ENCODE measurements around the gene TRPC4.

Gene TRPC4

GRCh38 chr13:37651891-37652290 lies 217.7 kb downstream of the TRPC4 start:
- no peak for DNase-seq

DNA sequence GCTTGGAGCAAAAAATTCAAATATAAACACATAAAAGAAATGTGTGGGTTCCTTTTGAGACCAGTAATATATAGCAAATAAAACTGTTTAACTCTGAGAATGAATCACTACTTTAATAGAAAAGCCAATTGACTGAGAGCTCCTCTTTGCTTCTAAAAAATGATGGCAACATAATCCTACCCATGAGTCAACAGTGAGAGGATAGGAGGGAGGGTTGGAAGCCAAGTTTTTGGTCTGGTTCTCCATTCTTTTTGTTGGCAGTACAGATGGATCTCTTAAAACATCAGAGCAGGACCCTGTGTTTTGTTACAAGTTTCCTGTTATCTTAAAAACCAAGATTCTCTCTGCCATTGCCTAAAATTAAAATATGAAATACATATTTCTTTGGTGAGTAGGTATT lies 221.0 kb downstream of the TRPC4 start:
- DNase-seq = no peak

- no peak for DNase-seq
Measured at GRCh38 chr13:37647031-37647650, 222.4 kb downstream of the TRPC4 start.

DNA sequence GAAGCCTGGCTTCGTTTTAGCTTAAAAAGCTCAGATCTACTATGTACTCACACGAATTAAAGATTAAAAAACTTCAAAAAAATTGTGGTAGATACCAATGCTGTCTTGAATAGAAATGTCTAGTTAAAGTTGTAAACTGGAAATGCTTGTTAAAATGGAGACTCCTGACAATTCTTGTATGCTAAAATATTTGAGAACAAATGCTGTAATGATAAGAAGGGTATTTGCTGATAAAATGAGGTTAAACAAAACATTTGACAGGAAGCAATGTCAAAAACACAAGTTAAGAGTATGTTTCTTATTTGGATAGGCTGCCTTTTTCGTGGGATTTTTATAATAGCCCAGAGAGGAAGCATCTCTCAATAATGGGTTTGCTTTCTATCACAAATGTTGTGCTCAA lies 223.0 kb downstream of the TRPC4 start:
- DNase-seq = no peak

DNA sequence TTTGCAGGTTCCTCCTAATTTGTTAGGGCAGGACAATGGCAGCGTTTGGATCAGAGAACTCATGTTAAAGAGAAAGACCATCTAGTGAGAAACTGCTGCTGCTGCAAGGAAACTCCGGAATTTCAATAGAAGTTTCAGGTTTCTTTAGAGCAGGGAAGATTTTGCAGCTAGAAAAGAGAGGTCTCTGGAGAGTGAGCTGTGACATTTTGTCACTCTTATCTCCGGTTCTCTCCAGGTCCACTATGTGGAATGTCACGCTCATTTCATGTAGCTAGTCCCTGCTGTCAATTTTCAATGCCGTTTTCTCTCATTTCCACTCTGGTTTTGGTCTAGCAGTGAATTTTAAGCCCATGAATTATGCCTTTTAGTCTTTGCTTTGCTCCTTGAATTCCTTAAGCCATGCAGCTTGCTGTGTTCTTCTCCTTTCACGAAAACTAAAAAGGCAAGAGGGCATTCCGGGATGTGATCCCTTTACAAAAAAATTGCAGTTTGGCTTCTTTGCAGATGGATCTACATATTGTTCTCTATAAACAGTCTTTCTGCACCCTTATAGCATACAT lies 224.3 kb downstream of the TRPC4 start:
- DNase-seq = no peak

DNA sequence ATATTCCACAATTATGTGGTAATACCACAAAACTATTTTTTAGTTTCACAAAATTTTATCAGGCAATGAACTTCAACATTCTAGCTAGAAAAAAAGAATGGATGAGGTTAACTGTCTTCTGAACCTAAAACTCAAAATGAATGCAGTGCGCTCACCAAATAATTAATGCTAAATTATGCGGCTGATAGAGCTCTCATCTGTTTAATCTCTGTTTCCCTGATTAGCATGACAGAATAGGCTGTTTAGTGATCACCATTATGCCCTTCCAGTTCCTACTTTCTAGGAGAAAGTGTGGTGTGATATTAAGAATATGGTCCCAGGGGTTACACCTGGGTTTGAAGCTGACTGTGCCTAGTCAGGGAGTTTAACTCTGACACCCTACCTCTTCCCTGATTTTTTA lies 228.2 kb downstream of the TRPC4 start:
- no peak for DNase-seq

DNA sequence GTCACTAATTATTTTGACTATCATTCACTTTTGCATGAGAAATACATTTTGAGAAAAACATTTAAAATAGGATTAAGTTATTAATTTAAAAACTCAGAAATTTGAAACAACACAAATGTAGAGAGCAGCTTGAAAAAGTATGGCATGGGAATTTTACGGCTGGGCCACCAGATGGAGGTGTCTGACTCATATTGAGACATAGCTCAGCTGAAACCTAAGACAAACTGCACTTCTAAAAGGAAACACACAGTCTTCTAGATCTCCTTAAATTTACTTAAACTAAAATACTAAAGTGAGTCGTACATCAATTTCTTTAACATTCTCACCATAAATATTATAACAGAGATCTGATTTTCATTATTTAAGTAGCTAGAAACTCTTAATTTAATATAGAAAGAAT lies 229.1 kb downstream of the TRPC4 start:
- no peak for DNase-seq

- no peak for DNase-seq
Measured at GRCh38 chr13:37636701-37637100, 232.9 kb downstream of the TRPC4 start.

GRCh38 chr13:37632294-37632693 lies 237.3 kb downstream of the TRPC4 start:
- DNase-seq = no peak

DNA sequence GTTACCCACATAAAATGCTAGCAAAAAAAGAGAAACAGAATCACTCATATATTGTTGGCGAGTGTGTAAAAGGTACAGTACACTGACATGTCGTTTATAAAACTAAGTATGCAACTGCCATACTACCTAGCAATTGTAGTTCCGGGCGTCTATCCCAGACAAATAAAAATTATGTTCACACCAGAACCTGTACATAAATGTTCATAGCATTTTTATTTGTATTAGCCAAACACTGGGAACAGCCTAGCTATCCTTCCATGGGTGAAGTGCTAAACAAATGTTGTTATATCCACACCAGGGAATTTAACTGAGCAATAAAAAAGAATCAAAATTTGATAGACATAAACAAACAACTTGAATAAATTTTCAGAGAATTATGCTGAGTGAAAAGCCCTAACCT lies 242.1 kb downstream of the TRPC4 start:
- no peak for DNase-seq

- DNase-seq = no peak
Measured at GRCh38 chr13:37621811-37622361, 247.7 kb downstream of the TRPC4 start.

DNA sequence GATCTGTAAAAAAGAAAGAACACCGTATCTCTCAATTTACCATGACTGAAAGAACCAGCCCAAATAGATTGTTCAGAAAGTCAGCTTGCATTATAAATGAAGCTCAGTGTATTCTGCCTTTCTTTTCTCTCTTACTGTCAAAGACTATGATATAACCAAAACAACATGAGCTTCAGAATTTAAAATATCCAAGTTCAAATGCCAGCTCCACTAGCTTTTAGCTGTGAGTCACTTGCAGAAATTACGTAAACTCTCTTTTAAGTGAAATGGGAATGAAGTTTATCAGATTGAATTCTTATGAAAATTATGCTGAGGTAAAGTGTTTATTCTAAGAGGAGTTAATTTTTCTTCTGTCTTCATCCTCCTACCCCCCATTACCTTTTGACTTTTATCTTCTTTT lies 251.0 kb downstream of the TRPC4 start:
- DNase-seq = no peak

DNA sequence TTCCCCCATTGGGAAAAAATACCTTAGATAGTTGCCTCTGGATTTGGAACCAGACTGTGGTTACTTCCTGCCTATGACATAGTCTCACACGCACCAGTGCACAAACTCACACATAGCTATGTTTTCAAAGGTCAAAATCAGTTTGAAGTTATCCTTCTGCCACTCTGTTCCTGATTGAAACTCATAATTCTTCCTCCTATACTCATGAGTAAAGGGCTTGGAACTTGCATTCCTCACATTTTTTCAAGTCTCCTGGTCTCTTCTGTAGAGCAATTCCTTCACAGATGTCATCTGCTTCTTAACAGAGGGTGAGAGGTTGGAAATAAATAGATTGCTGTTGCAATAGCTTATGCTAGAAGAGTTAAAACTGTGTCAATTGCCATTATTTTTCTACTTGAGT lies 252.4 kb downstream of the TRPC4 start:
- DNase-seq = no peak

DNA sequence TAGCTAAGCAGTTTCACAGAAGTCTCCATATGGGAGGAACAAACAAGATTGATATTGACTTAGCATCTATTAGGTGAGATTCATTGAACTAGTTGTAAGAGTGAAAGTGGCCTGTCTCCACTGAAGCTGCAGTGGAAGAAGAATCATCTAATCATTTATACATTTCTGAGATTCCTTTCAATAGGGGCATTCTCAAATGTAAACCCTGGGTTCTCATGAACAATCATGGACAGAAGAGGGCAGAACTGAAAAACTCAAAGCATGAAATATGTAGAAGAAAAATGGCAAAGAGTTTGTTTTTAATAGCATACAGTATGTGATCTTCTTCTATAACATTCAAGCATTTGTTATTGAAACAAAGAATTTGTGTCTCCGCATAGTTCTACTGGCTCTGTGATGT lies 253.4 kb downstream of the TRPC4 start:
- DNase-seq = no peak

GRCh38 chr13:37615276-37615675 lies 254.3 kb downstream of the TRPC4 start:
- DNase-seq = no peak

GRCh38 chr13:37613638-37614037 lies 255.9 kb downstream of the TRPC4 start:
- DNase-seq = no peak

GRCh38 chr13:37613236-37613635 lies 256.3 kb downstream of the TRPC4 start:
- DNase-seq = no peak

DNA sequence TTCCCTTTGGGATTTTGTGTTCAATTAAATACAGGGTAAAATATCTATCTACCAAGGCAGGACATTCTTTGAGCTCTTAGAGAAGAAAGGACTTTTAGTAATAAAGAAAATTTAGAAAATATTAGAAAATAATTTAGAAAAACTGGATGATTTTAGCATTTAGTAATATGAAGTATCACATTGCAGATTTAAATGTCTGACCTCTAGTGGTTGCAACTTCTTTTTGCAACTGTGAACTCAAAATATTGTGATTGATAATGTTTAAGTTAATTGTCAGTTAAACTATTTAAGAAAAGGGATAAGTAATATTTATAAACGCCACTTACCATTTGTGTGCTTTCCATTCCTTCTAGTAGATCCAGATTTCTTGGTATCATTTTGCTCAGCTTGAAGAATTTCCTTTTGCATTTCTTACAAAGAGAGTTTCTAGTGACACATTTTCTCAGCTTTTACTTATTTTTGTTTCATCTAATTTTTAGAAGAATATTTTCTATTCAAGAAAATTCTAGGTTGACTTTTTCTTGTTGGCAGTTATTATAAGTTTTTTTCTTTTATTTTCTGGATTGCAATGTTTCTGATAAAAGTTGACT lies 260.7 kb downstream of the TRPC4 start:
- no peak for DNase-seq

- no peak for DNase-seq
Measured at GRCh38 chr13:37602733-37603381, 266.7 kb downstream of the TRPC4 start.

- no peak for DNase-seq
Measured at GRCh38 chr13:37601648-37602440, 267.7 kb downstream of the TRPC4 start.

DNA sequence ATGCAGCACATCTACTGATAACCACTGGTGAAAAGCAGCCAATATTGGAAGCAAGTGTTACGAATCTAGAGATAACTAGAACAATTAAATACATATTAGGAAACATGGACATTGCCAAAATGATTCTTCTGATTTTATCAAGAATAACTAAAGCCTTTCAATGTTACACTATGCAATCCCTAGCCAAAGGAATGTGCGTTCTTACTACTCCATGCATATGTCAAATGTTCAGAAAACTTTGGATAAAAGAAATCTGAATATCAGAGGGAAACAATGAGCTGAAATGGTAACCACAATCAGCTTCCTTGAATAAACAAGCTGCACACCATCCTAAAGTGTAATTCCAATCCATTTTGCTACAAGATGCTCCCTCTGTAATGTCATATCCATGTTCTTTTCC lies 270.1 kb downstream of the TRPC4 start:
- no peak for DNase-seq

GRCh38 chr13:37598597-37598996 lies 271.0 kb downstream of the TRPC4 start, which contains the start of gene POSTN:
TSS of gene POSTN (minus strand) at chr13:37598768. CDS start at chr13:37598726, 42 bp downstream.
- DNase-seq = no peak

DNA sequence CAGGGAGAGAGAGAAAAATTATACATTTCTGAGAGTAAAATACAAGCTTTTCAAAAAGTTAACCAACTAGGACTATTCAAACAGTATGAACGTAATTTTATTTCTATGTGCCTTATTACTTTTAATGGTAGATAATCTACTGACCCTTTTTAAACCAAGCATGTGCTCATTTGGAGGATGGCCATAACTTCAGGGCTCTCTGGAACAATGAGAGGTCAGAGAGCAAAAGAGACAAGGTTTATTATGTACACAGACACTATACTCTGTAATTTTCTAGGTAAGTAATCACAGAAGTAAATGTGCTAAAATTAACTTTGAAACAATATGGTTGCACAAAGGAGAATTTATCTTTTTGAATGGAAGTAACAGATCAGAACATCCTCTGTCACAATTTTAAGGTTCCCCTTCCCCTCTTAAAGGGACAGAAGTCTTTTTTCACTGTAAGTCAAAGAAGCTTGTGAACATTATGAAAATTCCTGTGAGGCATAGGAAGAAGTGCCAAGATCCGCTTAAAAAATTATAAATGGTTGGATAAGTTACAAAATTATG lies 272.0 kb downstream of the TRPC4 start:
- DNase-seq = no peak
